HG02840 (cell line): Measurements from ENCODE around the gene HOXB5.

ENCODE experiments used
- ATAC-seq: cut with Tn5 transposase; IDR thresholded peaks from one replicate; pipeline ENCODE4 v1.9.1; 2021; ENCODE audit warnings: mild to moderate bottlenecking, moderate library complexity, moderate number of reproducible peaks; ENCODE audit not compliant: unreplicated experiment, low FRiP score

The HOXB5 gene

GRCh38 chr17:48617471-48618255 is 24.1 kb upstream of the HOXB5 start:
- ATAC-seq: no peak

DNA sequence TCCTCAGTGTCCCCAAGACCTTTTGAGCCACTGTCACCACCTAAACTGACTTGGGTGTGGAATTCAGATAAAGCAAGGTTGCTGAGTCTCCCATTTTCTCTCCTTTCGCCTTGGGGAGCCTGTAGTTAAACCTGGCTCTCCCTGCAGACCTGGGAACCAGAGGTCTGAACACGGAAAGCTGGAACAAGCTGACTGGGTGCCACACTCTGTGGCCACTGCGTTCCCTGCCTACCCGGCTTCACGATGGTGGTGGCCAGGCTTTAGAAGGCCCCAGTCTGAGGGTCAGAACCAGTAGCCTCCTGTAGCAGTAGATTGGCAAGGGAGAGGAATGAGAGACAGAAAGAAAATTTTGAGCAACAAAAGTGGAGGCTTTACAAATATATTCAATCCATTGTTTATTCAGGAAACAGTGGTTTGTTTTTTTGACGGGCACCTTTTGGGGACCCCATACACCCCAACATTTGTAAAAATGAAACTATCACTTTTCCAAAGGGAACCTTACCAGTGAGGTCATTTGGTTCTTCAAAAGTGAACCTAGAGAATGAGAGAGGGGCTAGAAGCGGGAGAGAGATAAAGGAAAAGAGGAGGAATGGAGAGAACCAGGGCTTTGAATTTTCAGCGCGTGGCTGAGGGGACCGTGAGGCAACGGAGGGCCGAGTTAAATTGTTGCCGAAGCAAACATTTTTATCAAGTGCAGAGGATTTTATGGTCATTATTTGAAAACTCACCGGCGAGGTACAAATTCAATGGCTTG is 23.3 kb upstream of the HOXB5 start:
- ATAC-seq: no peak

DNA sequence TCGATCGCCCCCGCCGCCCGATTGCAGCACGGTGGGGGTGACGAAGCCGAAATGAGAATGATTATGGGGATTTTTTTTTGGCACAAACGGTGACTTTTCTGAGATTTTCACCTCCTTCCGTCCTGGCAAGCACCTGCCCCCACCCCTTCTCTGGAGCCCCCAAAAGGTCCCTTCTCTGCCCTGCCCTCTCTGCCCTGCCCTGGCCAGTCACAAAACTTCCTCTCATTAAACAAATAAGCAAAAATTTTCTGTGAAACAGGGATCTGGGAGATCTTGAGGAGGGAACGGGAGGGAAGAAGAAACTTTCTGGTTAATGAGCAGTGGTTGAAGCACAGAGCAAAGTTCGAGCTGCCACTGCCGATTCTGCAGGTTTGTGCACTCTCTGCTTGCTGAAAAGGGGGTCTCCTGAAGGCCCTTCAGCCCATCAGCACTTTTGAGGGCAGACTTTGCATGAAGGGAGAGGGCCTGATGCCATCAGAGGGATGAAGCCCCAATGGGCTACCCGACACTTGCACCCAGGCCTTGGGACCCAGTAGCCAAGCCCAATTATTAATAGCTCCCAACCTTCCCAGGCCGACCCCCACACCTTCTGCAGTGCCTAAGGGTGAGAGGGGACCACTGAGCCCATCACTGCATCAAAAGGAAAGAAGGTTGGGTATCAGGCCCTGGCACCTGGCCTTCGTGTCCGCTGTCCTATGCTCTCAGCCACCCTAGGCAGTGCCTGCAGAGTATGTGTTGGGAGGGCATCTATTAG is 22.6 kb upstream of the HOXB5 start:
- ATAC-seq: no peak

- no peak for ATAC-seq
Measured at GRCh38 chr17:48615047-48615962, 21.7 kb upstream of the HOXB5 start, which contains the start of gene HOXB8. TSS of gene HOXB8 (minus strand) at chr17:48615292. CDS start at chr17:48614704, 588 bp downstream.

DNA sequence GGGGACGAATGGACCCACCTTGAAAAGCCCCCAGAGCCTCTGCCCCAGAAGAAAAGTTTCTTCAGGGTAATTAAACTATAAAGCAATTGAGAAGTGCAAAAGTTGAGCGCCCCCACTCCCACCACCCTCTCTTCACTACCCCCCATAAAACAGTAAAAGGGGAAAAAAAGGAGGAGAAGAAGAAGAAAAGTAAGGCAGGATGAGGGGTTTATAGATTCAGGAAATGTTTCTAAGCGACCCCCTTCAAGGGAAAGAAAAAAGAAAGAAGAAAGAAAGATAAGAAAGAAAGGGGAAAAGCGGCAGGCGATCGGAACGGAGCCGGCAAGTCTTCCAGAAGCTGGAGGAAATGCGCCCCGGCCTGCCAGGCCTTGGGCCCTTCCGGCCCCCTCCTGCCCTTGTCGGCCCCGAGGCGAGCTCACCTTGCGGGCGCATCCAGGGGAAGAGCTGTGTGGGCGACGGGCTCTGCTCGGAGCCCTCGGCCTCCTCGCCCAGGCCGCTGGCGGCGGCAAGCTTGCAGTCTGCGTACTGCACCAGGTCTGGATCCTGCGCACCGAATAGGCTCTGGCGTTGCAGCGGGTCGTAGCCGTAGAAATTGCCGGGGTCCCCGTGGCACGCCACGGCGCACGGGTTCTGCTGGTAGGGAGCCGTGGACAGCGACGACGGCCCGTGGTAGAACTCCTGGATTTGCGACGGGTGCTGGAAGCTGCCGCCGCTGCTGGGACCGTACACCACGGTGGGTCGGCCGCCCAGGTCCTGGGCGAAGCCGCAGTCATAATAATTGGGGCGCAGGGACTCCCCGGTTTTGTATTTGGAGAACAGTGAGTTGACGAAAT is 20.5 kb upstream of the HOXB5 start:
- ATAC-seq: no peak

GRCh38 chr17:48612854-48613691 is 19.5 kb upstream of the HOXB5 start:
- no peak for ATAC-seq

DNA sequence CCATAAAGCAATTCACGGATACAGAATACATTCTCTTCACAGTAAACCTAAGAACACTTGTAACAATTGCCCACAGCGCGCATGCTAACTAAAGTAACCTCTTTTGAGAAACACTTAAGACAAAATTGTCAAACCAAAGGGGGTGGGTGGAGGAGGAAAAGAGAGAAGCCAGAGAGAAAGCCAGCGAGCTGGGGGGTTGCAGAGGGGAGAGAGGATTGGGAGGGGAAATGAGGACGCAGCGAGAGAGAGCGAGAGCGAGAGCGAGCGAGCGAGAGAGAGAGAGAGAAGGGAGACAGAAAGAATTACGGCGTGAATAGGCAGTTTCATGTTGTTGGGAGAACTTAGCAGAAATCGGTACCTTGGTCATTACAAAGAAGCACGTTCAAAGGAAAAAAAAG is 18.9 kb upstream of the HOXB5 start:
- no peak for ATAC-seq

DNA sequence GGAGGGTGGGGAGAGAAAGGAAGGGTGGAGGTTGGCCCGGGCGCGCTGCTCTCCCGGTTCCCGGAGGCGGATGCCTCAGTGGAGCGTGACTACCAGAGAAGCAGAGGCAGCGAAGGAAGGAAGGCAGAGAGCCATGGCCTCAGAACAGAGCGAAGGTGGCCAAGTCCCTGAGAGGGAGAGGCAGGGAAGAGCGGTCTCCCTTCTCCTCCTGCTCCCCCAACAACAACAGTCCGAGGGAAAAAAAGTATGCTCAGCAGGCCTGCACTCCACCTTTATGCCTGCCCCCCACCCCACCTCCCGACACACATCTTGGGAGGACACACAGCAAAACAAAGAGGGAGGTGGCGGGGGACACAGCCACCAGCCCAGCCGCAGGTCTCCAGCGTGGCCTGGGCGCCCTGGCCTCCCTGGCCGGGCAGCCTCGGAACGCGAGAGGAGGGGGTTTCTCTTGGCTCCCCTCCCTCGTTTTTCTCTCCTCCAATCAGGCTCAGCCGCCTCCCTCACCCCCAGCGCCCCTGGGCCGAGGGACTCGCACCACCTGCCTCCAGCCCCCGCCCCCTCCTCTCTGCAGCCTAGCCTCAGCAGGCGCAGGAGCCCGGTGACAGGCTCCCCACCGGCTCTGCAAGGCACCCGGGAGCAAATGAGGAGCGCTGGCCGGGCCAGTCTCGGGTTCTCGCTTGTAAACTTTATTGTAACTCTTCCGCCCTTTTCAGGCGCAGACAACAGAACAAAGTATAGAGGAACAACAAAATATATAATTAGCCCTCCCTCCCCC is 18.3 kb upstream of the HOXB5 start:
- no peak for ATAC-seq

DNA sequence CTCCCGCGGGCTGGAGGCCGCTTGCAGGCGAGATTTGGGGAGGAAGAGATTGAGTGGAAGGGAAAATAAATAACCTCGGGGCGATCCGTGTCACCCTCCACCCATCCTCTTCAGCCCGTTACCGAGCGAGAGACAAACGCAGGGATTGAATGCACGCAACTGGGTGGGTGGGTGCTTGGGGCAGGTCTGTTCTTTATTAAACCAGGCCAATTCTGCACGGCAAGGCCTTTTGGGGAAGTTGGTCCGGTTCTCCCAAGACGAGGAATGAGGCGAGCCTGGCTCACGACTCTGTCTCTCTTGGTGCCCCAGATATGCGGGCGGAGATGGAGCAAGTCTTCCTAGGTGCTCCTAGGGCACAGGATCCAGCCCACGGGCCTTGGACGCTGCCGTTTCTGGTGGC is 17.6 kb upstream of the HOXB5 start:
- ATAC-seq: no peak

GRCh38 chr17:48610282-48611211 is 17.0 kb upstream of the HOXB5 start, which contains the start of gene HOXB7:
TSS of gene HOXB7 (minus strand) at chr17:48611017. CDS start at chr17:48610918, 99 bp downstream.
- no peak for ATAC-seq

DNA sequence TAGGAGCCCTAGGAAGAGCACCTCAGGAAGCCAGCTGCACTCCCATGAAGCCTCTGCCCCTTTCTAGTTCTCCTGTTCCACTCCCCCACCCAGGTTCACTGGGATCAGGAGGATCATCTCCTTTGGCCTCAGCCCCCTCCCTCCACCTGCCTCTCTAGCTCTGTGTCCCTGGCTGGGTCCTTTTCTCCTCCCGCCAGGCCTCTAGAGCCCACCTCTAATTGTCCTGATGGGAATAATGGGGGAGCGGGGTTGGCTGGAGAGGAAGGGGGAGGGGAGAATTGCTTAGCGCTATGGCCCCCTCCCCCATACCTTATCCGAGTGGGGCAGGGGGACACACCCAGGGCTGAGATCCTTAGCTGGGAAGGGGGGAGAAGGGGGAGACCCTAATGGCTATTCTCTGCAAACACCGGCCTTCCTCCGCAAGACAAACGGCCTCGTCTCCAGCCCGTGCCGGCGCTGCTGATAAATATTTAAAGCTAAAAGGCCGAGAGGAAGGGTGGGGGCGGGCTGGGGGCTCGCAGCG is 16.2 kb upstream of the HOXB5 start:
- no peak for ATAC-seq

- no peak for ATAC-seq
Measured at GRCh38 chr17:48609033-48609432, 15.5 kb upstream of the HOXB5 start.

DNA sequence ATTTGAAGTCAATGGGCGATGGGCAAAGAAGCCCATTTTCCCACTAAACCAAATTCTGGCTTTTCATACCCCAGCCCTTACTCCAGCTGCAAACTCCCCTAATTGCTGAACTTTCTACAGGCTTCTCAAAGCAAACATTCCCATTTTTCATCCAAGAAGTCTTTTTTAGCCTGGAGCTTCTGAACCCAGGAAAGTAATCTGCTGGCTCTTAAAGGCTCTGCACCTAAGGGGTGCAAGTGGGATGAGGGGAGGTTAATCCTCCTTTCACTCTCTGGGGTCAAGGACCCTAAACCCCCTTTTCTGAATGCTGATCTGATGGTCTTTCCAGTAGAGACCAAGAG is 14.9 kb upstream of the HOXB5 start:
- ATAC-seq: no peak

DNA sequence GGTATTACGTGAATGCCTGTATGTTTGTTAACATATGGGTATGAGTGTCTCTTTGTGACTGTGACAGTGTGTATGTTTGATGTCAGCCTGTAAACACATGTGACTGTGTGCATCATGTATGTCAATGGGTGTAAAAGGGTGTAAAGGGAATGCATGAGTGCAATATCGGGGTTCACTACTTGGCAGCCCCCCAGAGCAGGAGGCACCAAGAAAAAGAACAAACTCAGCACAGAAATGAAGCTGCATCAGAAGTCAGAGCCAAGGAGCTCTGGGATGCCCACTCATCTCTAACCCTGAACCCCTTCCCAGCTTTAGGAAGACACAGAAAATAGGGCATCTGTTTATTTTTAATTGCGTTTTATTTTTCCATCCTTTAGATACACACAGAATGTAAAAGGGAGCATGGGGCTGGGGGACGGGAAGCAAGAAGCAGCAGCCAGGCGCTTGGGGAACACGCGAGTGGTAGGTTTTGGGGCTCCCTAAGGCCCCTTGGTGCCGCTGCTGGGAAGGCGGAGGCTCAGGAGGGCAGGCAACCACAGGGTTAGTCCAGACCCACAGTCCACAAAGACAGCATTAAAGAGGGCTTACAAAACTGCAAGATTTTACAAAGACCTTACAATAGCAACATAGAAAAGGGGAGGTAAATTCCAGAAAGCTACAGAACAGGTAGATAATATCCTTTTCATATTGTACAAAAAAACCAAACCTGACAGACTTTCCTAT is 13.5 kb upstream of the HOXB5 start:
- no peak for ATAC-seq

- ATAC-seq: no peak
Measured at GRCh38 chr17:48605991-48606891, 12.7 kb upstream of the HOXB5 start.
